HG03439 (cell line): ENCODE measurements around the gene CCDC8.
"Not testable (repeated sequence)": the region's sequence is repeated elsewhere in the genome, so short reads cannot be mapped to it uniquely, and the experiment has no call there.

Experiments
- ATAC-seq: cut with Tn5 transposase; IDR thresholded peaks from one replicate; pipeline ENCODE4 v1.9.1; 2021; ENCODE audit warnings: mild to moderate bottlenecking, moderate library complexity; ENCODE audit not compliant: unreplicated experiment

Gene CCDC8

GRCh38 chr19:46404753-46405468 lies 8.5 kb downstream of the CCDC8 start:
- no peak for ATAC-seq

DNA sequence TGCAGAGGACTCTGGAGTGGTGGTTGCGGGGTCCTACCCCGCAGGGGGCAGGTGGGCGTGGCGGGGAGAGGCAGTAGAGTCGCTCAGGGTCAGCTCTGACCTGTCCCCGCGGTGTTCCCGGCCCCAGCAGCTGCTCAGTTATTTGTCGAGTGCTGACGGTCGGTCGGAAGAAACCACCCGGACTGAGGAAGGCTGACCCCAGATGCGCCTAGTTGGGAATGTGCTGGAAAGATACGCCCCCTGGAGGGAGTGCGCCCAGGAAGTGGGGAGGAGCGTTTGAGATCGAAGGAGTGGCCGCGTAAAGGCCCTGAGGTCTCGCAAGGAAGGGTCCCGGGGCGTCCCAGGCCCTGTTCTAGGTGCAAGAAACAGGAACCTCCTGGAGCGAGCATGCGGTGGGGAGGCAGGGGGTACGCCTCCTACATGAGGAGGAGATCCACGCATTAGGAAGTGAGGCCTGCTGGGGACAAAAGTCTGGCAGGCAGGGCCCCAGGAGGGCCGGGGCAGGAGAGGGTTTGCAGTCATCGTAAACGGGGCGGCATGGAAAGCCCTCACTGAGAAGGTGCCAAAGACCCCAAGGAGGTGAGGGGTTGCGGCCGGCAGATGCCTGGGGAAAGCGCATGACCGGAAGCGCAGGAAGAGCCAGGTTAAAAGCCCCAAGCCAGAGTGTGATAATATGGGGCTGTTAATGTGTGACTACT lies 9.2 kb downstream of the CCDC8 start:
- ATAC-seq = no peak

- ATAC-seq = no peak
Observed at GRCh38 chr19:46402725-46403124, 10.6 kb downstream of the CCDC8 start.

GRCh38 chr19:46397801-46398479 lies 15.4 kb downstream of the CCDC8 start:
- ATAC-seq = not testable (repeated sequence)

DNA sequence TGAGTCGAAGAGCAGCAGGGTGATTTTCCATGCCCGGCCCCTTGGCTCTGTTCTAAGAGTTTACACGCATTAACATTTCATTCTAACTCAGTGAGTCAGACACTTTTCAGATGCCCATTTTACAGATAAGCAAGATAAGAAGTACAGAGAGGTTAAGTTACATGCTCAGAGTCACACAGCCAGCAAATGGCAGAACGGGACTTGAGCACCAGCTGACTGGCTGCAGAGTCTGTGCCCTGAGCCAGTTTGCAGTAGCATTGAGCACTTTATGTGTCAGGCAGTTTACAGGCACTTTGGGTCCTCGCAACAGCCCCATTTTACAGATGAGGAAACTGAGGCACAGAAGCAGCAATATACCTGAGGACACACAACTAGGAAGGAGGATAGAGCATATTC lies 19.0 kb downstream of the CCDC8 start:
- no peak for ATAC-seq

- ATAC-seq = no peak
Observed at GRCh38 chr19:46393456-46394401, 19.6 kb downstream of the CCDC8 start.

- no peak for ATAC-seq
Observed at GRCh38 chr19:46392837-46393236, 20.5 kb downstream of the CCDC8 start.

- no peak for ATAC-seq
Observed at GRCh38 chr19:46392252-46392801, 21.0 kb downstream of the CCDC8 start.

- no peak for ATAC-seq
Observed at GRCh38 chr19:46391296-46392251, 21.8 kb downstream of the CCDC8 start.

DNA sequence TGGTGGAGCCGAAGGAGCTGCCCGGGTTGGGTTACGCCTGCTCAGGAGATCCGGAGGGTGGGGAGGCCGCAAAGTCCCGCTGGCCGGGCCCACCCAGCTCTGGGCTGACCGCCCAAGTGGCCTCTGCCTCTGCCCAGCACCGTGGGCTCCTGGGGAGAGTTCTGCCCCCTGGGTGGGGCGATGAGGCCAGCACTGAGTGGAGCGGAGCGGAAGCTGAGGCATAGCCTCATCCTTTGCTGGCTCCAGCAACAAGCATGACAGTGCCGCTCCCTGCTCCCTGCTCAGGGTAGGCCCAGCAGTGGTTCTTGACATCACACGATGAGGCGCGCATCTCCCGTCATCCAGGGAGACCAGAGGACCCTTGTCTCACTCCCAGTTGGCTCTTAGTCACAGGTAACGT lies 22.5 kb downstream of the CCDC8 start:
- ATAC-seq = no peak

DNA sequence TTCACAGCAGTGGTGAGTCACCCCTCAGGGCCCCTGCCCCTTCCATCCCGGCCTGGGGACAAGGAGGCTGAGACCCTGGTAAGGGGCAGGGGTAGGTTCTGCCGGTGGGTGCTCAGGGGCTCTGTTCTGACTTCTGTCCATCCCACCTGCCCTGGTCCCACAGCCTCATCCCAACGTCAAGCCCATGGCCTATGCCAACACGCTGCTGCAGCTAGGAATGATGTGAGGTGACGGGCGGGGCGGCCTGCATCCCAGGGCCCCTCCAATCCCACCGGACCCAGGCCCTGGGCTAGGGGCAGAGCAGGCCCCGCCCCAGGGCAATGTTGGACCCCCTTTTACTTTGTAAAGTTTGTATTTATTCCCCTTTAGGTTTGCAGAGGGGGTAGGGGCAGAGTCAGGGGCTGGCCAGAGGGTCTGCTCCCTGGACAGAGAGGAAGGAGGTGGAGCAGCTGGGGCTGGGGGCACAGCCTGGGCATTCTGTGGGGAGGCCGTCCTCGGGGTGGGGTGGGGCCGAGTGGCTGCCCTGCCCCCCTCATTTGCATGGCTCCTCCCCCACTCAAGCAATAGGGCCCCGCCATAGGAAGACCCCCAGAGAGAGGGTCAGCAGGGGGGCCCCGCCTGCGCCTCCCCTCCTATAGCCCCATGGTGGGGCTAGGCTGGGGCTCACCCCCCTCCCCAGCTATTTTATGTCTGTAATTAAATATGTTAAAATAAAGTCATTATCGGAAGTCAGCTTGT lies 23.1 kb downstream of the CCDC8 start:
- no peak for ATAC-seq

DNA sequence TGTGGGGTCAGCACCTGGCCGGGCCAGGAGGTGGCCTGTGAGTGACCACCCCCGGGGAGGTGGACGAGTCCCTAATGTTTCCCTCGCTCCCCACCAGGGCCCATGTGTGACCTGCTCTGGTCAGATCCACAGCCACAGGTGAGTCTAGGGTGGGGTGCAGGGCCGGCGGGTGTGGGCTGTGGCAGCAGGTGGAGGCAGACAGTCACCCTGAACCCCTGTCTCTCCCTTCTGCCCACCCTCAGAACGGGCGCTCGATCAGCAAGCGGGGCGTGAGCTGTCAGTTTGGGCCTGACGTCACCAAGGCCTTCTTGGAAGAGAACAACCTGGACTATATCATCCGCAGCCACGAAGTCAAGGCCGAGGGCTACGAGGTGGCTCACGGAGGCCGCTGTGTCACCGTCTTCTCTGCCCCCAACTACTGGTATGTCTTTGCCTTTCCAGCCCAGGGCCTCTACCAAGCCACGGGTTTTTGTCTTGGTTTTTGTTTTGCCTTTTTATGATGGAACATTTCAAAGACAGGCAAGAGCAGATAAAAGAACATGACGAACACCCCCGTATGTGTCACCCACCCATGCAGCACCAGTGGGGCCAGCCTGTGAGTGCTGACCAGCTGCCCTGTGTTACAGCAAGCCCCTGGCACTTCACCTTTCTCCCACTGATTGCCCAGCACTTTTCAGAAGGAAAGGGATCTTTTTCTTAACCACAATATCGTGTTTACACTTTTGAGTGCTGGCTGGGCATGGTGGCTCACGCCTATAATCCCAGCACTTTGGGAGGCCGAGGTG lies 24.9 kb downstream of the CCDC8 start:
- ATAC-seq = no peak

DNA sequence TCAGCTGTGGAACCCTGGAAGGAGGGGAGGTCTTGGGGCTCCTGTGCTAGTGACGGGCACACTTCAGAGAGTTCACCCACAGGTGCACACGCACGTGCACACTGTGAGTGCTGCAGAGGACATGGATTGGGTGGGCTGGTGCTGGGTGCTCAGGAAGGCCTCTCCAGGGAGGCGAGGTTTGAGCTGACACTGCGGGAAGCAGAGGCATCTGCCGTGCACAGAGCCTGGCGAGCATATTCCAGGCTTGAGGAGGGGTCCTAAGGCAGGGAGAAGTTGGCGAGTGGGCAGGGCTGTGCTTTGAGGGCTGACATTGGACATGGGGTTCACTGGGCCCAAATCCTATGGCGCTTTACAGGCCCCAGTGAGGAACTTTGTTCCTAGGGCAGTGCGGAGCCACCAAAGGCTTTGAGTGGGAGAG lies 25.6 kb downstream of the CCDC8 start:
- ATAC-seq = no peak

- no peak for ATAC-seq
Observed at GRCh38 chr19:46386996-46387712, 26.2 kb downstream of the CCDC8 start.

DNA sequence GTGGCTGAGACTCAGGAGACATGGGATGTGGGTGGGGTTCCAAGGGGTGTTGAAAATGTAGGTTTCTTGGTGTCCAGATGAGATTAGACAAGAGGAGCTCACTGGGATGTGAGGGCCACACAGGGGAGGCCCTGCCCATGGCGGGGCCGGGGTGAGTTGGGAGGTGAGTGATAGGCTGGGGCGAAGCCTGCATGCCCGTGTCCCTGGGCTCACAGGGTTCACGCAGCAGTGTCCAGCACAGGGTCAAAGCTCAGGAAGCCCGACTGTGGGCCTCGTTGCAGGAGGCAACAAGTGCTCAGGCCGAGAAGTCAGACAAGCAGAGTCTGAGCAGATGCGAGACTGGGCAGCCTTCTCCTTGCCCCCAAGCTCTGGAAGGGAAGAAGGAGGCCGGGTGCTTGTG lies 27.2 kb downstream of the CCDC8 start:
- no peak for ATAC-seq

- ATAC-seq = no peak
Observed at GRCh38 chr19:46385636-46386035, 27.7 kb downstream of the CCDC8 start.

- no peak for ATAC-seq
Observed at GRCh38 chr19:46384396-46384795, 29.0 kb downstream of the CCDC8 start.
